ENCODE results near the gene STARD9. TPM values are rescaled to one million over a fixed set of nuclear protein-coding genes. Genes with fewer than 3 reads are reported as not detected.
A peak's percentile ranks its signal among the peaks of the same experiment; 100 is the strongest.

Gene STARD9
- total and polyA plus RNA-seq, 9 of the 15 experiments (the other 6 are each of a cell fraction or from before 2014, with no cell fraction given): 0.45 to 6.0 (median 3.6) TPM

DNA sequence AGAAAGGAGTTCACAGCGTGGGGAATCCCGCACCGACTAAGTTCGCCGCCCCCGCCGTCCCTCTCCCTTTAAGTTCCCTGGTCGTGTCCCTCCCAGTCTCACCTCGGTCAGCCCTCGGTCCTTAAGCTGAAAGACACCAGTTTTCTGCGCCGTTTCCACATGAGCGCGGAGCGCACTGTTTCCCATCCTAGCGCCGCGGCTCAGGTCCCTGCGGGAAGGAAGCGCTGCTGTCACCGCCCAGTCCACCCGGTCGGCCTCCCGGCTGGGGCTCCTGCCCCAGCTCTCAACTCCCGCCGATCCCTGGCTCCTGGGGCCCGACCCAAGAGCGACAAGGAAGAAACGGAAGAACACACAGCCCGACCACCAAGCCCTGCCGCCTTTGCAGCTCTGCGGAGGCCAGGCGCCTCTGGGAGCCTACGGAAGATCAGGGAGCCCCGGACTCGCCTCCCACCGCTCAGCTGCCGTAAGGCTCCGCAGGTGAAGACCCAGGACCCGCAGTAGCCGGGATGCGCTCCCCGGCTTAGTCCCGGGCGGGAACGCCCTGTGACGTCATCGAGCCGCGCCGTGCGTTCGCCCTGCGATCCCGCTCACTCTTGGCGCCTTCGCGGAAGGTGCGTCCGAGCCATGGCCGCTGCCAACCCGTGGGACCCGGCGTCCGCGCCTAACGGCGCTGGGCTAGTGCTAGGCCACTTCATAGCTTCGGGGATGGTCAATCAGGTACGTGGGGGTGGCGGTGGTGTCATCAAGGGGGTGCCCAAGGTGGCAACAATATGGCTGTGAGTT lies 27.0 kb upstream of the STARD9 start, which contains the start of the genes HAUS2 and LRRC57 (continued):
- TF ChIP-seq, protein P1, sequence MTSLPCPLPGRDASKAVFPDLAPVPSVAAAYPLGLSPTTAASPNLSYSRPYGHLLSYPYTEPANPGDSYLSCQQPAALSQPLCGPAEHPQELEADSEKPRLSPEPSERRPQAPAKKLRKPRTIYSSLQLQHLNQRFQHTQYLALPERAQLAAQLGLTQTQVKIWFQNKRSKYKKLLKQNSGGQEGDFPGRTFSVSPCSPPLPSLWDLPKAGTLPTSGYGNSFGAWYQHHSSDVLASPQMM (CRISPR knock-in tag; IDR thresholded peaks at IDR 0.05): no peak
- TF ChIP-seq ZNF609 (CRISPR knock-in tag; IDR thresholded peaks at IDR 0.05; ENCODE audit: borderline replicate concordance): 0 out of 2 replicates have a peak, but pooled peaks have one; percentile 41
- TF ChIP-seq, protein P2, sequence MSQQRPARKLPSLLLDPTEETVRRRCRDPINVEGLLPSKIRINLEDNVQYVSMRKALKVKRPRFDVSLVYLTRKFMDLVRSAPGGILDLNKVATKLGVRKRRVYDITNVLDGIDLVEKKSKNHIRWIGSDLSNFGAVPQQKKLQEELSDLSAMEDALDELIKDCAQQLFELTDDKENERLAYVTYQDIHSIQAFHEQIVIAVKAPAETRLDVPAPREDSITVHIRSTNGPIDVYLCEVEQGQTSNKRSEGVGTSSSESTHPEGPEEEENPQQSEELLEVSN (IDR thresholded peaks at IDR 0.05; ENCODE audit: borderline replicate concordance in 1 of 2, extremely low read depth in 1 of 2, insufficient read depth in 1 of 2, insufficient read length in 1 of 2, low read depth in 1 of 2, low read length in 1 of 2, poor library complexity in 1 of 2, severe bottlenecking in 1 of 2): peak; percentile 80 to 83
- no peak for TF ChIP-seq ZNF232 (CRISPR knock-in tag; IDR thresholded peaks at IDR 0.05)
- TF ChIP-seq ZBTB49 (CRISPR knock-in tag; IDR thresholded peaks at IDR 0.05; ENCODE audit: borderline replicate concordance): no peak
- TF ChIP-seq ZNF717 (CRISPR knock-in tag; IDR thresholded peaks at IDR 0.05): no peak
- no peak for TF ChIP-seq FOXJ2 (tag; IDR thresholded peaks at IDR 0.05)
- peak; percentile 94 for TF ChIP-seq KHSRP (IDR thresholded peaks at IDR 0.05)
- TF ChIP-seq ZNF644 (tag; IDR thresholded peaks at IDR 0.05; ENCODE audit: low read depth): 0 out of 2 replicates have a peak, but pooled peaks have one; percentile 25
- TF ChIP-seq RUNX1 (IDR thresholded peaks at IDR 0.05; ENCODE audit: low read depth): no peak
- no peak for TF ChIP-seq HBP1 (CRISPR knock-in tag; IDR thresholded peaks at IDR 0.05)
- no peak for TF ChIP-seq ADNP (tag; IDR thresholded peaks at IDR 0.05)
- no peak for TF ChIP-seq HOXB6 (CRISPR knock-in tag; IDR thresholded peaks at IDR 0.05; ENCODE audit: borderline replicate concordance)
- TF ChIP-seq MAFG (tag; conservative IDR thresholded peaks at IDR 0.05): no peak
